ENCODE data around the gene KLHL15.

- TF ChIP-seq EZH2phosphoT487 (IDR thresholded peaks at IDR 0.05; ENCODE audit: insufficient read depth, low read depth) (no peak), EZH2 (IDR thresholded peaks at IDR 0.05; ENCODE audit: insufficient read depth, poor library complexity, severe bottlenecking) (no peak)
These were observed 3.6 kb upstream of the KLHL15 start for GRCh38 chrX:24030597-24030996.
